HCT116 (cell line): ENCODE data around the gene DNAH7.

Source experiments
- CTCF ChIP-seq, 3 experiments: fragments of 200-600 bp in 1 of 3; sonication (generic) in 1 of 3; IDR thresholded peaks in 2 of 3; conservative IDR thresholded peaks in 1 of 3; 2 replicates each; pipeline ENCODE4 v1.5.1; 2012 to 2017; ENCODE audit warnings: low read depth in 2 of 3, low read length in 2 of 3, antibody characterized with exemption in 1 of 3, borderline replicate concordance in 1 of 3, control low read depth in 1 of 3, mild to moderate bottlenecking in 1 of 3, mixed read lengths in 1 of 3, mixed run types in 1 of 3, moderate library complexity in 1 of 3; ENCODE audit not compliant: insufficient read depth in 1 of 3
- EZH2phosphoT487 ChIP-seq: fragments of 200-600 bp; IDR thresholded peaks from 2 replicates; pipeline ENCODE4 v1.6.1; 2018; ENCODE audit warnings: antibody characterized with exemption, borderline replicate concordance
- JUND ChIP-seq: IDR thresholded peaks from 2 replicates; pipeline ENCODE4 v1.6.1; 2012
- MAX ChIP-seq: IDR thresholded peaks from 2 replicates; pipeline ENCODE4 v1.6.1; 2012
- POLR2AphosphoS5 ChIP-seq: IDR thresholded peaks from 2 replicates; pipeline ENCODE4 v1.6.1; 2011; ENCODE audit warnings: mild to moderate bottlenecking, low read depth, low read length, moderate library complexity
- RAD21 ChIP-seq: IDR thresholded peaks from 2 replicates; pipeline ENCODE4 v1.6.1; 2012; ENCODE audit warnings: low read depth, mild to moderate bottlenecking
- SIN3A ChIP-seq: IDR thresholded peaks from 2 replicates; pipeline ENCODE4 v1.6.1; 2012; ENCODE audit warnings: low read depth
- ZBTB33 ChIP-seq: IDR thresholded peaks from 2 replicates; pipeline ENCODE4 v1.6.1; 2011; ENCODE audit warnings: mild to moderate bottlenecking, low read length, moderate library complexity; ENCODE audit not compliant: insufficient replicate concordance; ENCODE audit errors: extremely low read depth
- ZNF274 ChIP-seq: fragments of 200-500 bp; sonication (Bioruptor generic); IDR thresholded peaks from 2 replicates; pipeline ENCODE4 v1.6.1; 2014; ENCODE audit warnings: mild to moderate bottlenecking, low read depth, low read length, inconsistent platforms
- TF ChIP-seq, protein P1 (sequence below): IDR thresholded peaks from 2 replicates; pipeline ENCODE4 v1.6.1; 2012; ENCODE audit warnings: low read depth

GRCh38 chr2:195782156-195782555, 286.5 kb downstream of the DNAH7 start:
- TF ChIP-seq CTCF (IDR thresholded peaks at IDR 0.05 in 2 of 3, conservative IDR thresholded peaks at IDR 0.05 in 1 of 3; ENCODE audit: borderline replicate concordance in 1 of 3, insufficient read depth in 1 of 3, low read depth in 2 of 3, low read length in 2 of 3) (no peak), MAX (no peak), ZNF274 (no peak), RAD21 (no peak), ZBTB33 (no peak), POLR2AphosphoS5 (no peak), JUND (no peak), SIN3A (no peak), EZH2phosphoT487 (no peak)
- TF ChIP-seq, protein P1, sequence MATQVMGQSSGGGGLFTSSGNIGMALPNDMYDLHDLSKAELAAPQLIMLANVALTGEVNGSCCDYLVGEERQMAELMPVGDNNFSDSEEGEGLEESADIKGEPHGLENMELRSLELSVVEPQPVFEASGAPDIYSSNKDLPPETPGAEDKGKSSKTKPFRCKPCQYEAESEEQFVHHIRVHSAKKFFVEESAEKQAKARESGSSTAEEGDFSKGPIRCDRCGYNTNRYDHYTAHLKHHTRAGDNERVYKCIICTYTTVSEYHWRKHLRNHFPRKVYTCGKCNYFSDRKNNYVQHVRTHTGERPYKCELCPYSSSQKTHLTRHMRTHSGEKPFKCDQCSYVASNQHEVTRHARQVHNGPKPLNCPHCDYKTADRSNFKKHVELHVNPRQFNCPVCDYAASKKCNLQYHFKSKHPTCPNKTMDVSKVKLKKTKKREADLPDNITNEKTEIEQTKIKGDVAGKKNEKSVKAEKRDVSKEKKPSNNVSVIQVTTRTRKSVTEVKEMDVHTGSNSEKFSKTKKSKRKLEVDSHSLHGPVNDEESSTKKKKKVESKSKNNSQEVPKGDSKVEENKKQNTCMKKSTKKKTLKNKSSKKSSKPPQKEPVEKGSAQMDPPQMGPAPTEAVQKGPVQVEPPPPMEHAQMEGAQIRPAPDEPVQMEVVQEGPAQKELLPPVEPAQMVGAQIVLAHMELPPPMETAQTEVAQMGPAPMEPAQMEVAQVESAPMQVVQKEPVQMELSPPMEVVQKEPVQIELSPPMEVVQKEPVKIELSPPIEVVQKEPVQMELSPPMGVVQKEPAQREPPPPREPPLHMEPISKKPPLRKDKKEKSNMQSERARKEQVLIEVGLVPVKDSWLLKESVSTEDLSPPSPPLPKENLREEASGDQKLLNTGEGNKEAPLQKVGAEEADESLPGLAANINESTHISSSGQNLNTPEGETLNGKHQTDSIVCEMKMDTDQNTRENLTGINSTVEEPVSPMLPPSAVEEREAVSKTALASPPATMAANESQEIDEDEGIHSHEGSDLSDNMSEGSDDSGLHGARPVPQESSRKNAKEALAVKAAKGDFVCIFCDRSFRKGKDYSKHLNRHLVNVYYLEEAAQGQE = no peak
